ENCODE results near the gene AKAP9.
"Not testable (repeated sequence)": the region's sequence is repeated elsewhere in the genome, so short reads cannot be mapped to it uniquely, and the experiment has no call there.

AKAP9 gene

GRCh38 chr7:92137557-92137956 is 196.9 kb downstream of the AKAP9 start:
- DNase-seq, result no peak

DNA sequence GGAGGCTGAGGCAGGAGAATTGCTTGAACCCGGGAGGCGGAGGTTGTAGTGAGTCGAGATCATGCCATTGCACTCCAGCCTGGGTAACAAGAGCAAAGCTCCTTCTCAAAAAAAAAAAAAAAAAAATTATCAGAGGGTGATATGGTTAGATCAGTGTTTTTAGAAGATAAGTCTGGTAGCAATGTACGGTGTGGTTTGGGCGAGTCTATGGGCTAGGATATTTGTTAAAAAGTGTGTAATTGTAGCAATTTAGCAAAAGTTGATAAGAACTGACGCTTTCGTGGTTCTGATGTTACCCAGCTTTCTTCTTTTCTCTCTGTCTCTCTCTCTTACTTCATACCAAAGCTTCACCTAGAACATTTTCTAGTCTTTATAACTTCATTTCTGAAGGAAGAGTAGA is 200.5 kb downstream of the AKAP9 start:
- DNase-seq, result no peak

GRCh38 chr7:92142791-92143190 is 202.1 kb downstream of the AKAP9 start:
- not testable (repeated sequence) for DNase-seq

GRCh38 chr7:92143192-92143880 is 202.7 kb downstream of the AKAP9 start:
- not testable (repeated sequence) for DNase-seq

GRCh38 chr7:92149736-92150239 is 209.1 kb downstream of the AKAP9 start:
- no peak for DNase-seq

GRCh38 chr7:92150450-92151017 is 209.9 kb downstream of the AKAP9 start:
- no peak for DNase-seq

DNA sequence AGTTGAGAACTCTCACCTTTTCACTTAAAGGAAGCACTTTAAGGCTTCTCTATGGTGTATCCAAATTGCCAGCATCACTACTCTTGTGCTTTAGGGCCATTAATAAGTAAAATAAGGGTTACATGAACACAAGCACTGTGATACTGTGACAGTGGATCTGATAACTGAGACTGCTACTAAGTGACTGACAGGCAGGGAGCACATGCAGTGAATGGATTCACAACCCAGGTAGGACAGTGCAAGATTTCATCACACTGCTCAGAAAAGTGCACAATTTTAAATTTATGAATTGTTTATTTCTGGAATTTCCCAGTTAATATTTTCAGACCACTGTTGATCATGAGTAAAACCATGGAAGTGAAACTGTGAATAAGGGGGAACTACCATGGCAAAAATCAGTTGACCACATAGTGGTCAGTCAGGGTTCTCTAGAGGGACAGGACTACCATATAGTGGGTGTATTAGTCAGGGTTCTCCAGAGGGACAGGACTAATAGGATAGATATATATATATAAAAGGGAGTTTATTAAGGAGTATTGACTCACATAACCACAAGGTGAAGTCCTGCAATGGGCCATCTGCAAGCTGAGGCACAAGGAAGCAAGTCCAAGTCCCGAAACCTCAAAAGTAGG is 214.6 kb downstream of the AKAP9 start:
- no peak for DNase-seq

- no peak for DNase-seq
These were observed 216.3 kb downstream of the AKAP9 start for GRCh38 chr7:92156990-92157389.

GRCh38 chr7:92158660-92159575 is 218.3 kb downstream of the AKAP9 start:
- DNase-seq, result no peak

All from activated T-cell treated with anti-CD3 and anti-CD28 coated beads, Interleukin-2, amount 50 U/mL, for 48 hours (primary cell).